OCI-LY1 (cell line): ENCODE measurements around the gene CHRM4.

ENCODE experiments used
- H2AFZ ChIP-seq: fragments of 200-600 bp; sonication (generic), shearing (Covaris generic); 2 replicates; pipeline ENCODE4 v1.6.0; 2014; ENCODE audit warnings: antibody characterized with exemption, mild to moderate bottlenecking, low read length
- H3F3A ChIP-seq: fragments of 200-600 bp; sonication (generic), shearing (Covaris generic); 2 replicates; pipeline ENCODE4 v1.6.0; 2014; ENCODE audit warnings: mild to moderate bottlenecking, antibody characterized with exemption, low read length, moderate library complexity; ENCODE audit not compliant: insufficient read depth
- H3K27ac ChIP-seq: fragments of 200-600 bp; sonication (generic); 2 replicates; pipeline ENCODE4 v1.5.1; 2014; ENCODE audit warnings: low read length, mixed run types, mild to moderate bottlenecking, low read depth; ENCODE audit not compliant: poor library complexity, severe bottlenecking
- H3K27me3 ChIP-seq: fragments of 200-600 bp; sonication (generic); 2 replicates; pipeline ENCODE4 v1.6.0; 2014; ENCODE audit warnings: antibody characterized with exemption, mild to moderate bottlenecking, low read length, moderate library complexity; ENCODE audit not compliant: insufficient read depth
- H3K36me3 ChIP-seq: fragments of 200-600 bp; sonication (generic); 2 replicates; pipeline ENCODE4 v1.6.1; 2014; ENCODE audit warnings: mild to moderate bottlenecking, antibody characterized with exemption, low read length, moderate library complexity, mixed read lengths; ENCODE audit not compliant: insufficient read depth
- H3K4me1 ChIP-seq: fragments of 200-600 bp; sonication (generic); 2 replicates; pipeline ENCODE4 v1.5.1; 2014; ENCODE audit warnings: mild to moderate bottlenecking, low read length, moderate library complexity; ENCODE audit not compliant: insufficient read depth, severe bottlenecking
- H3K4me2 ChIP-seq: fragments of 200-600 bp; sonication (generic), shearing (Covaris generic); 2 replicates; pipeline ENCODE4 v1.6.1; 2014; ENCODE audit warnings: low read length
- H3K4me3 ChIP-seq: fragments of 200-600 bp; sonication (generic); 2 replicates; pipeline ENCODE4 v1.5.1; 2014; ENCODE audit warnings: low read length, low read depth, mild to moderate bottlenecking, mixed read lengths; ENCODE audit not compliant: poor library complexity, severe bottlenecking
- H3K79me2 ChIP-seq: fragments of 200-600 bp; shearing (Covaris generic); 2 replicates; pipeline ENCODE4 v1.6.1; 2016; ENCODE audit warnings: mixed run types, low read length, mixed read lengths; ENCODE audit not compliant: insufficient read depth
- H3K9ac ChIP-seq: fragments of 200-600 bp; sonication (generic), shearing (Covaris generic); 2 replicates; pipeline ENCODE4 v1.6.1; 2014; ENCODE audit warnings: mild to moderate bottlenecking, low read length, mixed read lengths
- H3K9me2 ChIP-seq: fragments of 200-600 bp; sonication (generic), shearing (Covaris generic); 2 replicates; pipeline ENCODE4 v1.6.1; 2014; ENCODE audit warnings: low read depth, mild to moderate bottlenecking, low read length, mixed read lengths
- H3K9me3 ChIP-seq: fragments of 200-600 bp; shearing (Covaris generic); 2 replicates; pipeline ENCODE4 v1.6.1; 2014; ENCODE audit warnings: low read length, mixed read lengths
- H4K20me1 ChIP-seq: fragments of 200-600 bp; sonication (generic), shearing (Covaris generic); 2 replicates; pipeline ENCODE4 v1.6.0; 2016; ENCODE audit warnings: mild to moderate bottlenecking, low read length; ENCODE audit not compliant: insufficient read depth
- CTCF ChIP-seq: fragments of 200-600 bp; sonication (generic), shearing (Covaris generic); IDR thresholded peaks from 2 replicates; pipeline ENCODE4 v1.5.1; 2017; ENCODE audit warnings: mild to moderate bottlenecking, antibody characterized with exemption, low read length, moderate library complexity, mixed read lengths
- EZH2 ChIP-seq: fragments of 200-600 bp; sonication (generic), shearing (Covaris generic); IDR thresholded peaks from 2 replicates; pipeline ENCODE4 v1.8.0; 2017; ENCODE audit warnings: borderline replicate concordance, mixed run types, mild to moderate bottlenecking, antibody characterized with exemption, low read length, moderate library complexity, mixed read lengths

CHRM4 gene

GRCh38 chr11:46377290-46377689 is 14.3 kb downstream of the CHRM4 start:
- Histone ChIP-seq H3K36me3 (peaks cover 60% of the 10 kb centered on the region), H4K20me1 (no peaks in the 10 kb centered on the region), H3K9ac (no peak overlapping the region), H3K79me2 (no peaks in the 10 kb centered on the region), H3K9me3 (no peaks in the 10 kb centered on the region), H3F3A (no peaks in the 10 kb centered on the region), H3K4me3 (no peak overlapping the region), H3K27ac (no peak overlapping the region), H2AFZ (no peak overlapping the region), H3K4me1 (peaks cover 17% of the 10 kb centered on the region), H3K4me2 (no peak overlapping the region), H3K9me2 (no peaks in the 10 kb centered on the region), H3K27me3 (no peaks in the 10 kb centered on the region)
- no peak for TF ChIP-seq CTCF
- no peak for TF ChIP-seq EZH2

GRCh38 chr11:46376258-46377050 is 15.1 kb downstream of the CHRM4 start:
- Histone ChIP-seq H3K4me1 (peaks cover 11% of the 10 kb centered on the region), H3K36me3 (peaks cover 69% of the 10 kb centered on the region)

GRCh38 chr11:46375392-46376101 is 16.0 kb downstream of the CHRM4 start:
- Histone ChIP-seq H2AFZ (no peak overlapping the region), H3K4me3 (no peak overlapping the region), H3K4me1 (peaks cover 4% of the 10 kb centered on the region), H3K9me3 (no peaks in the 10 kb centered on the region), H3K36me3 (peaks cover 77% of the 10 kb centered on the region), H3K27ac (no peak overlapping the region), H3K27me3 (no peaks in the 10 kb centered on the region), H3F3A (no peaks in the 10 kb centered on the region), H3K9ac (no peak overlapping the region), H3K4me2 (no peak overlapping the region), H4K20me1 (no peaks in the 10 kb centered on the region), H3K9me2 (no peaks in the 10 kb centered on the region), H3K79me2 (no peaks in the 10 kb centered on the region)
- TF ChIP-seq EZH2 = no peak
- no peak for TF ChIP-seq CTCF

More at GRCh38 chr11:46376258-46377050, 15.1 kb downstream of the CHRM4 start:
- no peak overlapping the region for H3K27ac ChIP-seq
- H3F3A ChIP-seq = no peaks in the 10 kb centered on the region
- H3K27me3 ChIP-seq = no peaks in the 10 kb centered on the region
- no peak overlapping the region for H3K4me2 ChIP-seq
- no peaks in the 10 kb centered on the region for H3K79me2 ChIP-seq
- H3K9ac ChIP-seq = no peak overlapping the region
- H3K9me3 ChIP-seq = no peaks in the 10 kb centered on the region
- no peak overlapping the region for H3K4me3 ChIP-seq
- no peaks in the 10 kb centered on the region for H4K20me1 ChIP-seq
- no peaks in the 10 kb centered on the region for H3K9me2 ChIP-seq
- no peak overlapping the region for H2AFZ ChIP-seq
- TF ChIP-seq EZH2 (no peak), CTCF (no peak)
